ENCODE data around the gene ABHD6.

DNA sequence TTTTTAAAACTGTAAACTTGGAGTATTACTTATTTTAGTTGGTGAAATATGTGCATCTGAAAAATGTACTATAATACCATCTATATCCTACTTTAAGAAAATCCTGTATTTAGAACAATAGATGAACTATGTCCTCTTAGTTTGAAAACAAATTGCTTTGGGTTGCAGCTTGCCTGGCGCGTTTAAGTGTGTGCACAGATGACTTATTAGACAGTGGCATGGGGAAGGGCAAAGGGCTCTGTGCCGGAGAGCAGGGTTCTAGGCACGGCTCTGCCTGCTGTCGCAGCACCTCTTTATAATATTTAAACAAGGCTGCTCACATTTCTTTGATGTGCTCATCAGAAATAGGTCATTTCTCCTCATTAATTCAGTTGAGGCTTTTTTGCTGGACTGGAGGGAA is 105.1 kb downstream of the ABHD6 start:
- TF ChIP-seq CTCF (IDR thresholded peaks at IDR 0.05) (no peak), POLR2AphosphoS5 (IDR thresholded peaks at IDR 0.05) (no peak)

All from prostate gland (tissue), 2 donors.